HEK293 (cell line): ENCODE results near the gene PNPLA6.

Source experiments
- FEZF1 ChIP-seq: fragments of 450-650 bp; formaldehyde crosslinking; IDR thresholded peaks from 2 replicates; pipeline ENCODE4 v1.5.1; 2016; ENCODE audit warnings: missing biosample characterization, missing genetic modification characterization
- IKZF3 ChIP-seq: fragments of 450-650 bp; IDR thresholded peaks from 2 replicates; pipeline ENCODE4 v1.5.0; 2018; ENCODE audit warnings: missing biosample characterization, mild to moderate bottlenecking, missing genetic modification characterization, moderate library complexity
- KLF10 ChIP-seq: fragments of 450-650 bp; IDR thresholded peaks from 2 replicates; pipeline ENCODE4 v1.5.1; 2018; ENCODE audit warnings: missing biosample characterization, mild to moderate bottlenecking, missing genetic modification characterization
- SCRT1 ChIP-seq: fragments of 450-650 bp; formaldehyde crosslinking; IDR thresholded peaks from 2 replicates; pipeline ENCODE4 v1.5.1; 2016; ENCODE audit warnings: missing biosample characterization, missing genetic modification characterization, borderline replicate concordance
- SP3 ChIP-seq: fragments of 450-650 bp; formaldehyde crosslinking; IDR thresholded peaks from 2 replicates; pipeline ENCODE4 v1.5.1; 2016; ENCODE audit warnings: missing biosample characterization, missing genetic modification characterization
- TCF7L2 ChIP-seq: IDR thresholded peaks from 2 replicates; pipeline ENCODE4 v1.6.1; 2011; ENCODE audit warnings: low read depth, mild to moderate bottlenecking, inconsistent platforms, low read length, moderate library complexity, borderline replicate concordance
- ZBTB17 ChIP-seq: fragments of 450-650 bp; formaldehyde crosslinking; IDR thresholded peaks from 2 replicates; pipeline ENCODE4 v1.5.1; 2016; ENCODE audit warnings: missing biosample characterization, missing genetic modification characterization
- ZBTB7A ChIP-seq: fragments of 450-650 bp; formaldehyde crosslinking; IDR thresholded peaks from 2 replicates; pipeline ENCODE4 v1.5.1; 2016; ENCODE audit warnings: low read depth, missing biosample characterization, missing genetic modification characterization
- ZFP69B ChIP-seq: fragments of 450-650 bp; formaldehyde crosslinking; IDR thresholded peaks from 2 replicates; pipeline ENCODE4 v1.5.1; 2016; ENCODE audit warnings: missing biosample characterization, missing genetic modification characterization
- ZNF133 ChIP-seq: fragments of 450-650 bp; formaldehyde crosslinking; IDR thresholded peaks from 2 replicates; pipeline ENCODE4 v1.5.1; 2016; ENCODE audit warnings: missing biosample characterization, missing genetic modification characterization
- ZNF146 ChIP-seq: fragments of 450-650 bp; formaldehyde crosslinking; IDR thresholded peaks from 2 replicates; pipeline ENCODE4 v1.5.1; 2016; ENCODE audit warnings: missing biosample characterization, missing genetic modification characterization
- ZNF174 ChIP-seq: fragments of 450-650 bp; formaldehyde crosslinking; IDR thresholded peaks from 2 replicates; pipeline ENCODE4 v1.5.0; 2017; ENCODE audit warnings: missing biosample characterization, mild to moderate bottlenecking, missing genetic modification characterization
- ZNF202 ChIP-seq: fragments of 450-650 bp; formaldehyde crosslinking; IDR thresholded peaks from 2 replicates; pipeline ENCODE4 v1.5.1; 2016; ENCODE audit warnings: missing biosample characterization, missing genetic modification characterization, borderline replicate concordance
- ZNF350 ChIP-seq: fragments of 450-650 bp; formaldehyde crosslinking; IDR thresholded peaks from 2 replicates; pipeline ENCODE4 v1.5.0; 2017; ENCODE audit warnings: missing biosample characterization, mild to moderate bottlenecking, missing genetic modification characterization
- ZNF514 ChIP-seq: fragments of 450-650 bp; formaldehyde crosslinking; IDR thresholded peaks from 2 replicates; pipeline ENCODE4 v1.5.1; 2016; ENCODE audit warnings: missing biosample characterization, missing genetic modification characterization
- ZNF610 ChIP-seq: fragments of 450-650 bp; formaldehyde crosslinking; IDR thresholded peaks from 2 replicates; pipeline ENCODE4 v1.5.1; 2016; ENCODE audit warnings: missing biosample characterization, missing genetic modification characterization, borderline replicate concordance
- ZNF621 ChIP-seq: fragments of 450-650 bp; formaldehyde crosslinking; IDR thresholded peaks from 2 replicates; pipeline ENCODE4 v1.5.1; 2017; ENCODE audit warnings: missing biosample characterization, missing genetic modification characterization
- ZNF624 ChIP-seq: fragments of 450-650 bp; formaldehyde crosslinking; IDR thresholded peaks from 2 replicates; pipeline ENCODE4 v1.5.1; 2017; ENCODE audit warnings: missing biosample characterization, missing genetic modification characterization
- ZNF658 ChIP-seq: fragments of 450-650 bp; formaldehyde crosslinking; IDR thresholded peaks from 2 replicates; pipeline ENCODE4; 2016; ENCODE audit warnings: missing biosample characterization, missing genetic modification characterization
- ZNF670 ChIP-seq: fragments of 450-650 bp; formaldehyde crosslinking; IDR thresholded peaks from 2 replicates; pipeline ENCODE4 v1.5.1; 2016; ENCODE audit warnings: missing biosample characterization, missing genetic modification characterization, low read depth
- ZNF707 ChIP-seq: fragments of 450-650 bp; formaldehyde crosslinking; IDR thresholded peaks from 2 replicates; pipeline ENCODE4 v1.5.1; 2016; ENCODE audit warnings: missing biosample characterization, missing genetic modification characterization
- ZNF792 ChIP-seq: fragments of 450-650 bp; formaldehyde crosslinking; IDR thresholded peaks from 2 replicates; pipeline ENCODE4 v1.5.1; 2016; ENCODE audit warnings: missing biosample characterization, missing genetic modification characterization
- ZSCAN16 ChIP-seq: fragments of 450-650 bp; formaldehyde crosslinking; IDR thresholded peaks from 2 replicates; pipeline ENCODE4 v1.5.1; 2016; ENCODE audit warnings: missing biosample characterization, missing genetic modification characterization
- ZXDB ChIP-seq: fragments of 450-650 bp; formaldehyde crosslinking; IDR thresholded peaks from 2 replicates; pipeline ENCODE4 v1.5.1; 2016; ENCODE audit warnings: missing biosample characterization, missing genetic modification characterization
- TF ChIP-seq, protein P1 (sequence below): fragments of 450-650 bp; formaldehyde crosslinking; IDR thresholded peaks from 2 replicates; pipeline ENCODE4 v1.5.1; 2016; ENCODE audit warnings: missing biosample characterization, missing genetic modification characterization
- TF ChIP-seq, protein P2 (sequence below): fragments of 450-650 bp; formaldehyde crosslinking; IDR thresholded peaks from 2 replicates; pipeline ENCODE4 v1.5.1; 2016; ENCODE audit warnings: missing biosample characterization, missing genetic modification characterization
- TF ChIP-seq, protein P3 (sequence below): fragments of 450-650 bp; IDR thresholded peaks from 2 replicates; pipeline ENCODE4 v1.5.1; 2018; ENCODE audit warnings: missing biosample characterization, missing genetic modification characterization
- TF ChIP-seq, protein P4 (sequence below): sonication (generic); formaldehyde crosslinking; IDR thresholded peaks from 2 replicates; pipeline ENCODE4 v1.8.1; 2022; ENCODE audit warnings: mild to moderate bottlenecking, moderate library complexity, missing genetic modification reagents
- TF ChIP-seq, protein P5 (sequence below): fragments of 450-650 bp; formaldehyde crosslinking; IDR thresholded peaks from 2 replicates; pipeline ENCODE4 v1.5.1; 2016; ENCODE audit warnings: missing biosample characterization, missing genetic modification characterization
- TF ChIP-seq, protein P6 (sequence below): fragments of 450-650 bp; formaldehyde crosslinking; IDR thresholded peaks from 2 replicates; pipeline ENCODE4 v1.5.1; 2016; ENCODE audit warnings: missing biosample characterization, missing genetic modification characterization

PNPLA6 gene

DNA sequence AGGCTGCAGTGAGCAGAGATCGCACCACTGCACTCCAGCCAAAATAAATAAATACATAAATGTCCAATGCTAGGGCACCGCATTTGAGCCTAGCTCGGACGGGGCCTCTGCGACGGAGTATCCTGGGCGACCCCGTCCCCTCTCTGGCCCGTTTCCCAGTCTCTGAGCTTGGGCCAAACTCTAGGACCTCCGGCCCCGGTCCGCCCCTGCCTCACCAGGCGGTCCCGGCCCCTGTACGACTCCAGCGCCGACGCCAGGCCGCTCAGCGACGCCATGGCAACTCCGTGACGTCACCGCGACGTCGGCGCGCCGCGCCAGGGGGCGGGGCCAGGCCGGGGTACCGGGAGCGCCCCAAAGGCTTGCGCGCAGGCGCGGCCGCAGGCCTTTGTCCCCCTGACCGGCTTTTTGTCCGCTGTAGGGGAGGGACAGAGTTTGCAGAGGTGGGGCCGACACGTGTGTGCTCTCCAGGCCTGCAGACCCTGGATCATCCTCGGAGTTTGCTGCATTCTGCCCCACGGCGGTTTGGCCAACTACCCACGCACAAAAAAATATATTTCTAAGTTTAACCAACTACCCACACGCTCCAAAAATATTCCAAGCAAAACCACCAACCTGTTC, 46.7 kb upstream of the PNPLA6 start, which contains the start of gene PEX11G (continued):
- no peak for TF ChIP-seq ZNF174 (tag by site-specific recombination)
- TF ChIP-seq, protein P1, sequence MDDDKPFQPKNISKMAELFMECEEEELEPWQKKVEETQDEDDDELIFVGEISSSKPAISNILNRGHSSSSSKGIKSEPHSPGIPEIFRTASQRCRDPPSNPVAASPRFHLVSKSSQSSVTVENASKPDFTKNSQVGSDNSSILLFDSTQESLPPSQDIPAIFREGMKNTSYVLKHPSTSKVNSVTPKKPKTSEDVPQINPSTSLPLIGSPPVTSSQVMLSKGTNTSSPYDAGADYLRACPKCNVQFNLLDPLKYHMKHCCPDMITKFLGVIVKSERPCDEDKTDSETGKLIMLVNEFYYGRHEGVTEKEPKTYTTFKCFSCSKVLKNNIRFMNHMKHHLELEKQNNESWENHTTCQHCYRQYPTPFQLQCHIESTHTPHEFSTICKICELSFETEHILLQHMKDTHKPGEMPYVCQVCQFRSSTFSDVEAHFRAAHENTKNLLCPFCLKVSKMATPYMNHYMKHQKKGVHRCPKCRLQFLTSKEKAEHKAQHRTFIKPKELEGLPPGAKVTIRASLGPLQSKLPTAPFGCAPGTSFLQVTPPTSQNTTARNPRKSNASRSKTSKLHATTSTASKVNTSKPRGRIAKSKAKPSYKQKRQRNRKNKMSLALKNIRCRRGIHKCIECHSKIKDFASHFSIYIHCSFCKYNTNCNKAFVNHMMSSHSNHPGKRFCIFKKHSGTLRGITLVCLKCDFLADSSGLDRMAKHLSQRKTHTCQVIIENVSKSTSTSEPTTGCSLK (tag by site-specific recombination) = no peak
- peak; percentile 51 for TF ChIP-seq SP3 (tag by site-specific recombination)
- TF ChIP-seq, protein P2, sequence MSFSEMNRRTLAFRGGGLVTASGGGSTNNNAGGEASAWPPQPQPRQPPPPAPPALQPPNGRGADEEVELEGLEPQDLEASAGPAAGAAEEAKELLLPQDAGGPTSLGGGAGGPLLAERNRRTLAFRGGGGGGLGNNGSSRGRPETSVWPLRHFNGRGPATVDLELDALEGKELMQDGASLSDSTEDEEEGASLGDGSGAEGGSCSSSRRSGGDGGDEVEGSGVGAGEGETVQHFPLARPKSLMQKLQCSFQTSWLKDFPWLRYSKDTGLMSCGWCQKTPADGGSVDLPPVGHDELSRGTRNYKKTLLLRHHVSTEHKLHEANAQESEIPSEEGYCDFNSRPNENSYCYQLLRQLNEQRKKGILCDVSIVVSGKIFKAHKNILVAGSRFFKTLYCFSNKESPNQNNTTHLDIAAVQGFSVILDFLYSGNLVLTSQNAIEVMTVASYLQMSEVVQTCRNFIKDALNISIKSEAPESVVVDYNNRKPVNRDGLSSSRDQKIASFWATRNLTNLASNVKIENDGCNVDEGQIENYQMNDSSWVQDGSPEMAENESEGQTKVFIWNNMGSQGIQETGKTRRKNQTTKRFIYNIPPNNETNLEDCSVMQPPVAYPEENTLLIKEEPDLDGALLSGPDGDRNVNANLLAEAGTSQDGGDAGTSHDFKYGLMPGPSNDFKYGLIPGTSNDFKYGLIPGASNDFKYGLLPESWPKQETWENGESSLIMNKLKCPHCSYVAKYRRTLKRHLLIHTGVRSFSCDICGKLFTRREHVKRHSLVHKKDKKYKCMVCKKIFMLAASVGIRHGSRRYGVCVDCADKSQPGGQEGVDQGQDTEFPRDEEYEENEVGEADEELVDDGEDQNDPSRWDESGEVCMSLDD (tag by site-specific recombination) = no peak
- TF ChIP-seq ZNF670 (tag by site-specific recombination) = no peak
- TF ChIP-seq ZNF514 (tag by site-specific recombination) = no peak
- TF ChIP-seq ZNF658 (tag by site-specific recombination) = no peak
- no peak for TF ChIP-seq ZNF133 (tag by site-specific recombination)
- no peak for TF ChIP-seq ZNF621
- TF ChIP-seq ZNF350 (tag by site-specific recombination) = no peak
- no peak for TF ChIP-seq ZNF624 (tag by site-specific recombination)
- TF ChIP-seq ZBTB7A (tag by site-specific recombination) = no peak
- TF ChIP-seq FEZF1 (tag by site-specific recombination) = no peak
- TF ChIP-seq ZNF792 (tag by site-specific recombination) = no peak
- TF ChIP-seq ZSCAN16 (tag by site-specific recombination) = no peak
- TF ChIP-seq, protein P3, sequence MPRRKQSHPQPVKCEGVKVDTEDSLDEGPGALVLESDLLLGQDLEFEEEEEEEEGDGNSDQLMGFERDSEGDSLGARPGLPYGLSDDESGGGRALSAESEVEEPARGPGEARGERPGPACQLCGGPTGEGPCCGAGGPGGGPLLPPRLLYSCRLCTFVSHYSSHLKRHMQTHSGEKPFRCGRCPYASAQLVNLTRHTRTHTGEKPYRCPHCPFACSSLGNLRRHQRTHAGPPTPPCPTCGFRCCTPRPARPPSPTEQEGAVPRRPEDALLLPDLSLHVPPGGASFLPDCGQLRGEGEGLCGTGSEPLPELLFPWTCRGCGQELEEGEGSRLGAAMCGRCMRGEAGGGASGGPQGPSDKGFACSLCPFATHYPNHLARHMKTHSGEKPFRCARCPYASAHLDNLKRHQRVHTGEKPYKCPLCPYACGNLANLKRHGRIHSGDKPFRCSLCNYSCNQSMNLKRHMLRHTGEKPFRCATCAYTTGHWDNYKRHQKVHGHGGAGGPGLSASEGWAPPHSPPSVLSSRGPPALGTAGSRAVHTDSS (tag by site-specific recombination) = no peak
- no peak for TF ChIP-seq ZNF707 (tag by site-specific recombination)
- TF ChIP-seq, protein P4, sequence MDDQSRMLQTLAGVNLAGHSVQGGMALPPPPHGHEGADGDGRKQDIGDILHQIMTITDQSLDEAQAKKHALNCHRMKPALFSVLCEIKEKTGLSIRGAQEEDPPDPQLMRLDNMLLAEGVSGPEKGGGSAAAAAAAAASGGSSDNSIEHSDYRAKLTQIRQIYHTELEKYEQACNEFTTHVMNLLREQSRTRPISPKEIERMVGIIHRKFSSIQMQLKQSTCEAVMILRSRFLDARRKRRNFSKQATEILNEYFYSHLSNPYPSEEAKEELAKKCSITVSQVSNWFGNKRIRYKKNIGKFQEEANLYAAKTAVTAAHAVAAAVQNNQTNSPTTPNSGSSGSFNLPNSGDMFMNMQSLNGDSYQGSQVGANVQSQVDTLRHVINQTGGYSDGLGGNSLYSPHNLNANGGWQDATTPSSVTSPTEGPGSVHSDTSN (CRISPR knock-in tag) = no peak
- TF ChIP-seq, protein P5, sequence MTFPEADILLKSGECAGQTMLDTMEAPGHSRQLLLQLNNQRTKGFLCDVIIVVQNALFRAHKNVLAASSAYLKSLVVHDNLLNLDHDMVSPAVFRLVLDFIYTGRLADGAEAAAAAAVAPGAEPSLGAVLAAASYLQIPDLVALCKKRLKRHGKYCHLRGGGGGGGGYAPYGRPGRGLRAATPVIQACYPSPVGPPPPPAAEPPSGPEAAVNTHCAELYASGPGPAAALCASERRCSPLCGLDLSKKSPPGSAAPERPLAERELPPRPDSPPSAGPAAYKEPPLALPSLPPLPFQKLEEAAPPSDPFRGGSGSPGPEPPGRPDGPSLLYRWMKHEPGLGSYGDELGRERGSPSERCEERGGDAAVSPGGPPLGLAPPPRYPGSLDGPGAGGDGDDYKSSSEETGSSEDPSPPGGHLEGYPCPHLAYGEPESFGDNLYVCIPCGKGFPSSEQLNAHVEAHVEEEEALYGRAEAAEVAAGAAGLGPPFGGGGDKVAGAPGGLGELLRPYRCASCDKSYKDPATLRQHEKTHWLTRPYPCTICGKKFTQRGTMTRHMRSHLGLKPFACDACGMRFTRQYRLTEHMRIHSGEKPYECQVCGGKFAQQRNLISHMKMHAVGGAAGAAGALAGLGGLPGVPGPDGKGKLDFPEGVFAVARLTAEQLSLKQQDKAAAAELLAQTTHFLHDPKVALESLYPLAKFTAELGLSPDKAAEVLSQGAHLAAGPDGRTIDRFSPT = peak; percentile 18; the same call in 1 of the 2 replicates
- peak; percentile 59; the same call in 1 of the 2 replicates for TF ChIP-seq KLF10 (tag by site-specific recombination)
- 0 out of 2 replicates have a peak, but pooled peaks have one; percentile 31 for TF ChIP-seq ZBTB17 (tag by site-specific recombination)
- TF ChIP-seq ZXDB (tag by site-specific recombination) = peak; percentile 95
- no peak for TF ChIP-seq SCRT1 (tag by site-specific recombination)
- no peak for TF ChIP-seq ZNF146 (tag by site-specific recombination)
- TF ChIP-seq TCF7L2 = no peak
- no peak; the same call in 1 of the 2 replicates for TF ChIP-seq ZFP69B
- no peak for TF ChIP-seq ZNF202 (tag by site-specific recombination)
- TF ChIP-seq, protein P6, sequence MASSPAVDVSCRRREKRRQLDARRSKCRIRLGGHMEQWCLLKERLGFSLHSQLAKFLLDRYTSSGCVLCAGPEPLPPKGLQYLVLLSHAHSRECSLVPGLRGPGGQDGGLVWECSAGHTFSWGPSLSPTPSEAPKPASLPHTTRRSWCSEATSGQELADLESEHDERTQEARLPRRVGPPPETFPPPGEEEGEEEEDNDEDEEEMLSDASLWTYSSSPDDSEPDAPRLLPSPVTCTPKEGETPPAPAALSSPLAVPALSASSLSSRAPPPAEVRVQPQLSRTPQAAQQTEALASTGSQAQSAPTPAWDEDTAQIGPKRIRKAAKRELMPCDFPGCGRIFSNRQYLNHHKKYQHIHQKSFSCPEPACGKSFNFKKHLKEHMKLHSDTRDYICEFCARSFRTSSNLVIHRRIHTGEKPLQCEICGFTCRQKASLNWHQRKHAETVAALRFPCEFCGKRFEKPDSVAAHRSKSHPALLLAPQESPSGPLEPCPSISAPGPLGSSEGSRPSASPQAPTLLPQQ = peak; percentile 84
- no peak for TF ChIP-seq IKZF3
- TF ChIP-seq ZNF610 = no peak
